ENCODE data around the gene YBX1. TPM values are rescaled to one million over a fixed set of nuclear protein-coding genes. Genes with fewer than 3 reads are reported as not detected.
A peak's percentile ranks its signal among the peaks of the same experiment; 100 is the strongest.
"Not testable (repeated sequence)": the region's sequence is repeated elsewhere in the genome, so short reads cannot be mapped to it uniquely, and the experiment has no call there.

YBX1 gene
- total RNA-seq, 2 experiments from 2014 or later: 1,417 to 1,447 TPM

DNA sequence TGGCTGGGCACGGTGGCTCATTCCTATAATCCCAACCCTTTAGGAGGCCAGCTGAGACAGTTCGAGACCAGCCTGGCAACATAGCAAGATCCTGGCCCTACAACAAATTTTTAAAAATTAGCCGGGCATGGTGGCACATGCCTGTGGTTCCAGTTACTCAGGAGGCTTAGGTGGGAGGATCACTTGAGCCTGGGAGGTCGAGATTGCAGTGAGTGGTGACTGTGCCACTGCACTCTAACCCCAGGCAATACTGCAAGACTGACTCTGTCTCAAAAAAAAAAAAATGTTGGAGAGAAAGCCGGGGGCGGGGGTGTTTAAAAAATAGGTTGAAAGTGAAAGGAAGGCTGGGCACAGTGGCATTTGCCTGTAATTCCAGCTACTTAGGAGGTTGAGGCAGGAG is 41.3 kb downstream of the YBX1 start:
- CTCF ChIA-PET: interaction anchor here (0.6 kb wide), 1 partner anchor 234 kb away, joined by 3 read pairs; no protein-coding TSS in a partner anchor
- Mint-ChIP-seq H3K36me3 (ENCODE audit: low read depth) (no peaks in the 10 kb centered on the region), H3K9me3 (no peaks in the 10 kb centered on the region), H3K27ac (no peak overlapping the region), H3K4me1 (ENCODE audit: low read depth) (peaks cover 7% of the 10 kb centered on the region), H3K4me3 (no peak overlapping the region), H3K27me3 (no peaks in the 10 kb centered on the region)
- POLR2A ChIA-PET: interaction anchor here (0.7 kb wide), 1 partner anchor 126 kb away, joined by 3 read pairs; no protein-coding TSS in a partner anchor
- ATAC-seq (no peak), DNase-seq (no peak)
- intact Hi-C loops (cut with micrococcal nuclease): no loop called here
- TF ChIP-seq, protein P1, sequence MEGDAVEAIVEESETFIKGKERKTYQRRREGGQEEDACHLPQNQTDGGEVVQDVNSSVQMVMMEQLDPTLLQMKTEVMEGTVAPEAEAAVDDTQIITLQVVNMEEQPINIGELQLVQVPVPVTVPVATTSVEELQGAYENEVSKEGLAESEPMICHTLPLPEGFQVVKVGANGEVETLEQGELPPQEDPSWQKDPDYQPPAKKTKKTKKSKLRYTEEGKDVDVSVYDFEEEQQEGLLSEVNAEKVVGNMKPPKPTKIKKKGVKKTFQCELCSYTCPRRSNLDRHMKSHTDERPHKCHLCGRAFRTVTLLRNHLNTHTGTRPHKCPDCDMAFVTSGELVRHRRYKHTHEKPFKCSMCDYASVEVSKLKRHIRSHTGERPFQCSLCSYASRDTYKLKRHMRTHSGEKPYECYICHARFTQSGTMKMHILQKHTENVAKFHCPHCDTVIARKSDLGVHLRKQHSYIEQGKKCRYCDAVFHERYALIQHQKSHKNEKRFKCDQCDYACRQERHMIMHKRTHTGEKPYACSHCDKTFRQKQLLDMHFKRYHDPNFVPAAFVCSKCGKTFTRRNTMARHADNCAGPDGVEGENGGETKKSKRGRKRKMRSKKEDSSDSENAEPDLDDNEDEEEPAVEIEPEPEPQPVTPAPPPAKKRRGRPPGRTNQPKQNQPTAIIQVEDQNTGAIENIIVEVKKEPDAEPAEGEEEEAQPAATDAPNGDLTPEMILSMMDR (IDR thresholded peaks at IDR 0.05): no peak

DNA sequence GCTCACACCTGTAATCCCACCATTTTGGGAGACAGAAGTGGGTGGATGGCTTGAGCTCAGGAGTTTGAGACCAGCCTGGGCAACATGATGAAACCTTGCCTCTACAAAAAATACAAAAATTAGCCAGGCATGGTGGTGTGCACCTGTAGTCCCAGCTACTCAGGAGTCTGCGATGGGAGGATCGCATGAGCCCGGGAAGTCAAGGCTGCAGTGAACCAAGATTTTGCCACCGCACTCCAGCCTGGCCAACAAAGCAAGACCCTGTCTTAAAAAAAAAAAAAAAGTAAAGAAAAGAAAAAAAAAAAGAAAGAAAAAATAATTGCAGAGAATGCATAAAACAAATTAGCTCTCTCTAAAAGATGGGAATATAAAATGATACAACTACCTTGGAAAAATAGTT is 43.6 kb downstream of the YBX1 start:
- ATAC-seq; DNase-seq; H3K4me1 Mint-ChIP-seq (ENCODE audit: low read depth); POLR2A ChIA-PET; H3K36me3 Mint-ChIP-seq (ENCODE audit: low read depth); H3K9me3 Mint-ChIP-seq; H3K27me3 Mint-ChIP-seq; H3K27ac Mint-ChIP-seq; H3K4me3 Mint-ChIP-seq; intact Hi-C loops (cut with micrococcal nuclease): not testable (repeated sequence)
- CTCF ChIA-PET: interaction anchor here (1.1 kb wide), 1 partner anchor 147 kb away, joined by 4 read pairs; no protein-coding TSS in a partner anchor

DNA sequence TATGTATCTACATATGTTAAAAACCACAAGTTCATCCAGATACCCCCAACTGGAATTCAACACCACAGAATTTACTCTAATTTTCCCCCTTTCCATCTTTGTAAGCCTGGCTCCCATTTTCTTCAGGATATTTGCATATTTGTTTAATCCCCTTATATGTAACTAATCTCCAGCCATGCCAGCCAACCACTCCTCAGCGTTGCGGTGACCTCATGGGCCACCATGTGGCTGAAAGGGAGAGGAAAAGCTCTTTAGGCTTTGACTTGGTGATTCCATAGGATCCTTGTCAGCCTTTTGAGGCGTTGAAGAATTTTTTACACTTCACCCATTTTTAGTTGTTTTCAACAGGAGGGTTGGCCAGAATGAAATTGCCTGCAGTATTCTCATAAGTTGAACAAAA is 47.8 kb downstream of the YBX1 start:
- Mint-ChIP-seq H3K4me3 (no peak overlapping the region), H3K27ac (no peak overlapping the region), H3K9me3 (no peaks in the 10 kb centered on the region), H3K4me1 (ENCODE audit: low read depth) (peaks cover 4% of the 10 kb centered on the region), H3K27me3 (no peaks in the 10 kb centered on the region), H3K36me3 (ENCODE audit: low read depth) (no peaks in the 10 kb centered on the region)
- ATAC-seq: no peak
- TF ChIP-seq, protein P1 (IDR thresholded peaks at IDR 0.05): no peak
- intact Hi-C loops (cut with micrococcal nuclease): loop anchor here (5.0 kb wide), 1 partner anchor 153 kb away; no protein-coding TSS in a partner anchor
- DNase-seq: no peak
- ChIA-PET POLR2A (interaction anchor here (0.7 to 1.3 kb wide), 2 partner anchors 14 to 24 kb away, joined by 3 to 5 read pairs; no protein-coding TSS in a partner anchor), CTCF (interaction anchor here (0.6 to 1.9 kb wide), 6 partner anchors 12 to 443 kb away, joined by 3 to 5 read pairs (median 4); partner anchors contain the start of gene P3H1)

DNA sequence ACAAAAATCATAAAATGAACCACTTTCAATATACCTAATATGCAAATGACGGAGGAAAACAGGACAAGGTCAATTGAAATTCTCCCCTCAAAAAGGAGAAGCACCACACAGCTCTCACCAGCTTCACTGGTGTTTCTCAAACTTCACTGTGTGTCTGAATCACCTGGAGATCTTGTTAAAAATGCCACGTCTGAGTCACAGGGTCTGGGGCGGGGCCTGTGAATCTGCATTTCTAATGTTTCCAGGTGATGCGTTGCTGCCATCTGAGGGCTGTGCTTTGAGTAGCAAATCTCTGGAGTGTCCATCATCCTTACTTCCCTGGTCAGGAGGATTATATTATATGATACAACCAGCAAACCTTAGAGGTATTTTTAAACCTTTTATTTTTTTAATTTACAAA is 48.8 kb downstream of the YBX1 start:
- intact Hi-C loops (cut with micrococcal nuclease): loop anchor here (5.0 kb wide), 1 partner anchor 154 kb away; no protein-coding TSS in a partner anchor
- ATAC-seq: peak; percentile 86
- Mint-ChIP-seq H3K4me3 (no peak overlapping the region), H3K4me1 (ENCODE audit: low read depth) (peaks cover 4% of the 10 kb centered on the region), H3K9me3 (no peaks in the 10 kb centered on the region), H3K27me3 (no peaks in the 10 kb centered on the region), H3K27ac (no peak overlapping the region), H3K36me3 (ENCODE audit: low read depth) (no peaks in the 10 kb centered on the region)
- TF ChIP-seq, protein P1 (IDR thresholded peaks at IDR 0.05): peak; percentile 60
- ChIA-PET CTCF (interaction anchor here (0.7 to 1.3 kb wide), 8 partner anchors 11 to 153 kb away, joined by 3 to 6 read pairs (median 3); partner anchors contain the start of gene P3H1), POLR2A (interaction anchor here (1.3 kb wide), 1 partner anchor 15 kb away, joined by 5 read pairs; no protein-coding TSS in a partner anchor)
- DNase-seq: peak; percentile 83

DNA sequence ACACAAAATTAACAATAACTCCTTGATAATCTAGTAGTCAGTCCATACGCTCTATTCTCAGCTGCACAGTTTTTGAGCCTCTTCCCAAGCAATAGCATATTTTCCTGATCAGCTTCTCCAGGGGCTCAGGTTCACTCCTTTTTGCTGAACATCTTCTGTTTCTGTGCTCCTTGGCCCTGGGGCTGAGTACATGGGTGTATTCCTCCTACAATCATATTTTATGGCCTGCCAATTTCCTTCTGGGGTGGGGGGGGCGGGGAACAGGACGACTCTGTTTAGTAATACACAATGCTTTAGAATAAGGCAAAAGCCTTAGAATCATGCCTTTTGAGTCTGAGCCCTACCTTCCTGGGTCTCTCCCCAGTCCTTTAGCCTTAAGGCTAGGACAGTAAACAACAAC is 49.4 kb downstream of the YBX1 start:
- H3K9me3 Mint-ChIP-seq: no peaks in the 10 kb centered on the region
- no peak for ATAC-seq
- CTCF ChIA-PET: interaction anchor here (1.1 kb wide), 1 partner anchor 151 kb away, joined by 3 read pairs; no protein-coding TSS in a partner anchor
- peaks cover 4% of the 10 kb centered on the region for H3K4me1 Mint-ChIP-seq (ENCODE audit: low read depth)
- no peak overlapping the region for H3K27ac Mint-ChIP-seq
- no peak overlapping the region for H3K4me3 Mint-ChIP-seq
- TF ChIP-seq, protein P1 (IDR thresholded peaks at IDR 0.05): no peak
- intact Hi-C loops (cut with micrococcal nuclease): loop anchor here (5.0 kb wide), 1 partner anchor 154 kb away; no protein-coding TSS in a partner anchor
- no peak for DNase-seq
- H3K27me3 Mint-ChIP-seq: no peaks in the 10 kb centered on the region
- no peaks in the 10 kb centered on the region for H3K36me3 Mint-ChIP-seq (ENCODE audit: low read depth)
- POLR2A ChIA-PET: no interaction called here
